Loucy (cell line): ENCODE data around the gene RPS19BP1.

Experiments used
- H2AFZ ChIP-seq: fragments of 200-600 bp; sonication (generic); 2 replicates; pipeline ENCODE4 v1.6.0; 2016; ENCODE audit warnings: antibody characterized with exemption, mild to moderate bottlenecking, low read length, moderate library complexity
- H3F3A ChIP-seq: fragments of 200-600 bp; 2 replicates; pipeline ENCODE4 v1.6.0; 2016; ENCODE audit warnings: antibody characterized with exemption, low read depth, mild to moderate bottlenecking
- H3K27me3 ChIP-seq: fragments of 200-600 bp; sonication (generic); 2 replicates; pipeline ENCODE4 v1.6.1; 2014; ENCODE audit warnings: low read length, mild to moderate bottlenecking; ENCODE audit not compliant: insufficient read depth, poor library complexity, severe bottlenecking
- H3K36me3 ChIP-seq: fragments of 200-600 bp; sonication (generic); 2 replicates; pipeline ENCODE4 v1.6.1; 2016; ENCODE audit warnings: low read length; ENCODE audit not compliant: insufficient read depth
- H3K4me1 ChIP-seq: fragments of 200-600 bp; sonication (generic); 2 replicates; pipeline ENCODE4 v1.5.1; 2014; ENCODE audit warnings: low read length, mild to moderate bottlenecking; ENCODE audit not compliant: insufficient read depth, poor library complexity, severe bottlenecking
- H3K4me2 ChIP-seq: fragments of 200-600 bp; sonication (generic); 2 replicates; pipeline ENCODE4 v1.6.0; 2014; ENCODE audit warnings: antibody characterized with exemption, low read length, low read depth, mild to moderate bottlenecking; ENCODE audit not compliant: poor library complexity, severe bottlenecking
- H3K4me3 ChIP-seq: fragments of 200-600 bp; sonication (generic); 2 replicates; pipeline ENCODE4 v1.5.1; 2014; ENCODE audit warnings: low read length, mild to moderate bottlenecking, mixed read lengths; ENCODE audit not compliant: poor library complexity, severe bottlenecking
- H3K79me2 ChIP-seq: fragments of 200-600 bp; sonication (generic); 2 replicates; pipeline ENCODE4 v1.6.1; 2014; ENCODE audit warnings: low read length; ENCODE audit not compliant: insufficient read depth
- H3K9ac ChIP-seq: fragments of 200-600 bp; sonication (generic); 2 replicates; pipeline ENCODE4 v1.6.0; 2014; ENCODE audit warnings: mild to moderate bottlenecking, low read depth, low read length, moderate library complexity; ENCODE audit not compliant: poor library complexity, severe bottlenecking
- H3K9me2 ChIP-seq: fragments of 200-600 bp; sonication (generic); replicated peaks from 2 replicates; pipeline ENCODE4 v1.6.1; 2016; ENCODE audit warnings: low read depth, low read length, mixed read lengths
- H3K9me3 ChIP-seq: fragments of 200-600 bp; sonication (generic); 2 replicates; pipeline ENCODE4 v1.6.1; 2014; ENCODE audit warnings: mild to moderate bottlenecking, antibody characterized with exemption, low read length, low read depth; ENCODE audit not compliant: insufficient read depth
- H4K20me1 ChIP-seq: fragments of 200-600 bp; sonication (generic); 2 replicates; pipeline ENCODE4 v1.6.0; 2014; ENCODE audit warnings: antibody characterized with exemption, low read length, mild to moderate bottlenecking; ENCODE audit not compliant: insufficient read depth, poor library complexity, severe bottlenecking
- EZH2phosphoT487 ChIP-seq: fragments of 200-600 bp; IDR thresholded peaks from 2 replicates; pipeline ENCODE4 v1.6.1; 2018; ENCODE audit warnings: antibody characterized with exemption, mild to moderate bottlenecking, moderate library complexity, borderline replicate concordance
- TF ChIP-seq, protein P1 (sequence below): fragments of 200-600 bp; sonication (generic); conservative IDR thresholded peaks from 2 replicates; pipeline ENCODE4 v1.5.1; 2014; ENCODE audit warnings: mild to moderate bottlenecking, antibody characterized with exemption, low read length

The RPS19BP1 gene

DNA sequence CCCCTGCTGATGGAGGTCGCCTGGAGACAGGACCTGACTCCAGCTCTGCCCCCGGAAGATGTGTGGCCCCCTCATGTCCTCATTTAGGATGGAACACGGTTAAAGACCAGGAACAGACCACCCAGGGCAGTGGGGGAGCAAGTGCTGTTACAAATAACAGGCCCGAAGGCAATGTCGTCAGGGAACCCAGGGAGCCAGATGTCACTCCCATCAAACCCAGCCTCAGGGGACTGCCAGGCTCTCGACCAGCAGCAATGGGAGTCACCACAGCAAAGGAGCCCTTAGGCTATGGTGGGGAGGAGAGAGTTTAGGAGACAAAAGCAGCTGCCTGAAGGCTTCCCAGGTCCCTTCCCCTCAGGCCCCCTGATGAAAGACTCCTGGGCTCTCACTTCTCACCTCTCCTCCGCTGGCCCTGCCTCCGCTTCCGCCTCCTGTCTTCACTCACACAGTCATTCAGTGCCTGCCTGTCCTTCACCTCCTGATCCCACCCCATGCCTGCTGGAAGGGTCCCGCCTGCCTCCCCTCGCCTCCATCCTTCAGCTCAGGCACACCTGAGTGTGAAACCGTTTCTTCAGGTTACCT lies 4.4 kb downstream of the RPS19BP1 start:
- peaks cover 28% of the 10 kb centered on the region for H3K36me3 ChIP-seq
- no peaks in the 10 kb centered on the region for H3K9me2 ChIP-seq
- no peaks in the 10 kb centered on the region for H3K9me3 ChIP-seq
- TF ChIP-seq EZH2phosphoT487: no peak
- TF ChIP-seq, protein P1, sequence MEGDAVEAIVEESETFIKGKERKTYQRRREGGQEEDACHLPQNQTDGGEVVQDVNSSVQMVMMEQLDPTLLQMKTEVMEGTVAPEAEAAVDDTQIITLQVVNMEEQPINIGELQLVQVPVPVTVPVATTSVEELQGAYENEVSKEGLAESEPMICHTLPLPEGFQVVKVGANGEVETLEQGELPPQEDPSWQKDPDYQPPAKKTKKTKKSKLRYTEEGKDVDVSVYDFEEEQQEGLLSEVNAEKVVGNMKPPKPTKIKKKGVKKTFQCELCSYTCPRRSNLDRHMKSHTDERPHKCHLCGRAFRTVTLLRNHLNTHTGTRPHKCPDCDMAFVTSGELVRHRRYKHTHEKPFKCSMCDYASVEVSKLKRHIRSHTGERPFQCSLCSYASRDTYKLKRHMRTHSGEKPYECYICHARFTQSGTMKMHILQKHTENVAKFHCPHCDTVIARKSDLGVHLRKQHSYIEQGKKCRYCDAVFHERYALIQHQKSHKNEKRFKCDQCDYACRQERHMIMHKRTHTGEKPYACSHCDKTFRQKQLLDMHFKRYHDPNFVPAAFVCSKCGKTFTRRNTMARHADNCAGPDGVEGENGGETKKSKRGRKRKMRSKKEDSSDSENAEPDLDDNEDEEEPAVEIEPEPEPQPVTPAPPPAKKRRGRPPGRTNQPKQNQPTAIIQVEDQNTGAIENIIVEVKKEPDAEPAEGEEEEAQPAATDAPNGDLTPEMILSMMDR: no peak
- H3K4me1 ChIP-seq: peaks cover 55% of the 10 kb centered on the region
- peaks cover 74% of the 10 kb centered on the region for H4K20me1 ChIP-seq
- peak overlapping the region; percentile 8 for H3K9ac ChIP-seq
- no peaks in the 10 kb centered on the region for H3K27me3 ChIP-seq
- H2AFZ ChIP-seq: no peak overlapping the region
- H3F3A ChIP-seq: peaks cover 19% of the 10 kb centered on the region
- peak overlapping the region; percentile 82 for H3K4me3 ChIP-seq
- H3K4me2 ChIP-seq: peak overlapping the region; percentile 81
- peaks cover 89% of the 10 kb centered on the region for H3K79me2 ChIP-seq

DNA sequence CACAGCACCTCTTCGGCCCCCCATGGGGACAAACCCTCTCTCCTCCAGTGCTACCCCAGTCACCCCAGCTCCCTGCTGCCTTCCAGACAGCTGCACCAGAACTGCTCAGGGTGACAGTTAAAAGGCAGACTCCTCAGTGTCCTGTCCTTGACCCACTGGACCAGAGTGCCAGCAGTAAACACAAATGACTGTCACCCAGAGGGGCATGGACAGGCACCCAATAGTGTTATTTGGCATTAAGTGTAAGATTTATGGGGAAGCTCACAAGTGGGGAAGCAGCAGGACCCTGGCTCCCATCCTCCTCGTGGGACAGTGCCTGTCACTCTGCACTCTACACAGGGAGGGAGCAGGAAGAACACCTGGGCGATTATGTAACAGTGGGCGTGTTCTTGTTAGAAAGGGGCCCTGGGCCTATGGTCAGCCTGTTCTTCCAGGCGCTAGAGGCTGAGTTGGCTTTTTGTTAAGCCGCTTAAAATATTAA lies 5.0 kb downstream of the RPS19BP1 start:
- Histone ChIP-seq H2AFZ (no peak overlapping the region), H3K4me3 (no peak overlapping the region), H4K20me1 (peaks cover 81% of the 10 kb centered on the region), H3K36me3 (peaks cover 34% of the 10 kb centered on the region), H3K4me2 (peak overlapping the region; percentile 81), H3K9me3 (no peaks in the 10 kb centered on the region), H3K9ac (no peak overlapping the region), H3K79me2 (peaks cover 96% of the 10 kb centered on the region), H3K27me3 (no peaks in the 10 kb centered on the region), H3F3A (peaks cover 19% of the 10 kb centered on the region), H3K4me1 (peaks cover 61% of the 10 kb centered on the region), H3K9me2 (no peaks in the 10 kb centered on the region)
- TF ChIP-seq EZH2phosphoT487: no peak

DNA sequence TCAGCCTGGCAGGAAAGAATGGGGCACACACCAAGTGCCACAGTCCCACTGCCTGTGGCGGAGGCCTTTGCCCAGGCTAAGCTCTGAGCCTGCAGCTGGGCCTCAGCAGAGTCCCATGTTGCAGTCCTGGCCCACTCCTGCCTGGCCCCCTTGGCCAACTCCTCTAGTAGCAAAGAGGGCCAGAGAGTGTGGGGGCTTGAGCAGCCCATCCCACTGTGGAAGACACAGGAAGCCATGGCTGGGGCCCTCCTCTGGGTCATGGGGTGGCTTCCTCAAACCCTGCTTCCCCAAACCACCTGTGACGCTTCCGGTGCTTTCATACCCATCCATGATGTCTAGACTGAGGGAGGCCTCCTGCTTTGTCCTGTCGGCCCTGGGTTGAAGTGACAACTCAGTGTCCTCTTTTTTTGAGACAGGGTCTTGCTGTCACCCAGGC lies 5.8 kb downstream of the RPS19BP1 start:
- Histone ChIP-seq H2AFZ (no peak overlapping the region), H3K4me3 (no peak overlapping the region), H3K4me2 (peak overlapping the region; percentile 22), H3K79me2 (peaks cover 96% of the 10 kb centered on the region), H3K9ac (no peak overlapping the region), H3K4me1 (peaks cover 62% of the 10 kb centered on the region), H3K9me2 (no peaks in the 10 kb centered on the region), H3F3A (peaks cover 19% of the 10 kb centered on the region), H3K36me3 (peaks cover 42% of the 10 kb centered on the region), H3K9me3 (no peaks in the 10 kb centered on the region), H4K20me1 (peaks cover 83% of the 10 kb centered on the region), H3K27me3 (no peaks in the 10 kb centered on the region)
- TF ChIP-seq, protein P1: no peak
- no peak for TF ChIP-seq EZH2phosphoT487

DNA sequence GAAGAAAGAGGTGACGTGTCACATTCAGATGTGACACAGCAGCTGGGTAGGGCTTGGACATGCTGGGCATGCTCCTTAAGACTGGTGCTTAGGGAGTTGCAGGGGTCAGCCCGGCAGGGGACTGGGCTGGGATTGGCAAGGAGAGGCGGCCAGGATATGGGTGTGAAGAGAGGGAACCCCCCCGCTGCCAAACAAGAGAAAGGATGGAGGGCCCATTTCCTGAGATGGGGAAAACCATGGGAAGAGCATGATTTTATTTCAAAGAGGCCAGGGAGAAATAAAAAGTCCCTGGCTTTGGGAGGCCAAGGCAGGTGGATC lies 6.9 kb downstream of the RPS19BP1 start:
- H3K9ac ChIP-seq: peak overlapping the region; percentile 1
- H3K4me1 ChIP-seq: peaks cover 54% of the 10 kb centered on the region
- H3K4me3 ChIP-seq: peak overlapping the region; percentile 99
- no peaks in the 10 kb centered on the region for H3K9me2 ChIP-seq
- peak overlapping the region; percentile 95 for H3K4me2 ChIP-seq
- peaks cover 19% of the 10 kb centered on the region for H3F3A ChIP-seq
- no peak overlapping the region for H2AFZ ChIP-seq
- peaks cover 50% of the 10 kb centered on the region for H3K36me3 ChIP-seq
- peaks cover 93% of the 10 kb centered on the region for H4K20me1 ChIP-seq
- H3K9me3 ChIP-seq: no peaks in the 10 kb centered on the region
- H3K79me2 ChIP-seq: peaks cover 96% of the 10 kb centered on the region
- H3K27me3 ChIP-seq: peaks cover 10% of the 10 kb centered on the region
- no peak for TF ChIP-seq EZH2phosphoT487
- TF ChIP-seq, protein P1: no peak
